GM19397 (cell line): ENCODE measurements around the gene MAP7.
A peak's percentile ranks its signal among the peaks of the same experiment; 100 is the strongest.
"Not testable (repeated sequence)": the region's sequence is repeated elsewhere in the genome, so short reads cannot be mapped to it uniquely, and the experiment has no call there.

Source experiments
- ATAC-seq: cut with Tn5 transposase; IDR thresholded peaks from one replicate; pipeline ENCODE4 v1.9.1; 2021; ENCODE audit warnings: mild to moderate bottlenecking, moderate library complexity; ENCODE audit not compliant: unreplicated experiment

The MAP7 gene

DNA sequence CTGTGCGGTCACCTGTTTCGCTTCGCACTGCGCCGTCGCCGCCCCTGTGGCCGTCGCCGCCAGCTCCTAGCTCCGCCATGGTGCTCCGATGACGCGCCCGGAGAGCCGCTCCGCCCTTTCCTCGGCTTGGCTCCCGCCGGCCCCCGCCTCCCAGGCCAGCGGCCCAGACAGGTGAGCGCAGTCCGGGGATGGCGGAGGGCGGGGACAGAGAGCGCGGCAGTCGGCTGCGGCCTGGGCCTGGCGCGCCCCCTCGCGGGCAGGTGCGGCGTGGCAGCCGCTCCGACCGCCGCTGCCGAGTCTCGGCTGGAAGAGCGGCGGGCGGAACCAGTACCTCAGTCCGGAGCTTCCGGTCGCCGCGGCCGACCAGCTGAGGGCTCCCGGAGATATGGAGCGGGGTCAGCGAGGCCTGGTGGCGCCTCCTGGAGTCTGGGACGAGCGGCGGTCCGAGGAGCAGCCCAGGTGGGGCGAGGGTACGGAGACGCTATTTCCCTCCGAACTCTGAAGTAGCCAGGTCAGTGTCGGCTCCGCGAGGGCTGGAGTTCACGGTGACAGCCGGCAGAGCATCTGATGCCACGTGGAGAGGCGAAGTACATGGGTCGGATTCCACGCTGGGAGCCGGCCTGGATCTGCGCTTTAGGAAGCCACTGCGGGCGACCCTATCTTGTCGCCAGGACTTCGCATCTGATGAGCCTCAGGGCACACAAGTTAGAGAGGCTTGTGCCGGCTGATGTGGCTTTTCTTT lies at the start of gene MAP7:
TSS of gene MAP7 (minus strand) at position 93 of the 742 bp plus-strand sequence. CDS start at position 79, 14 bp downstream.
- ATAC-seq: peak; percentile 78

DNA sequence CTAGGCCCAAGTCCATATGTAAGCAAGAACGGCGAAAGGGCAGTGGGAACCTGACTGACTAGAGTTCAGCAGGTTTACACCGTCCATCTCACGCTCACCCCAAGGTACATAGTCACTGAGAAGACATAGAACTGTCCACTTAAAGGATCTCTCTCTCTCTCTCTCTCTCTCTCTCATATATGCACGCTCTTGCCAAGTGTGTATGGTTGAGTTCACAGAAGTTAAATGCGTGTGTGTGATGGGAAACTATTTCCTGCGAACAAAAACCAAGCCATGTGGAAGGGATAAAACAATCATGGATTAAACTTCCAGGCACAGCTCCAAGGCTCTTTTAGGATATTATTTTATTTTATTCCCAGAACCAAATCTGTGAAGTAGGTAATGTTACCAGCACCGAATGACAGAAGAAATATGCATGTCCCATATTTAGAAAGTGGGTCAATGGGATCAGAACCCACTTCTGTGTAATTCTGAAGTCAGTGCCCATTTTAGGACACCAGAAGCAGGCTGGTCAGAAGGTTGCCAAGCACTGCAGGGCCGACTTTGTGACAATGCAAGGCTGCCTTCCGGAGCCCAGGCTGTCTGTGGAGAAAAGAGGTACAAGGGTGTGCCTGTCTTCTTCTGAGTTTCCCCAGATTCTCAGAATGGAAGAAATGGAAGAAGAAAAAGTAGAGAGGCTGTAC lies 49.2 kb upstream of the MAP7 start:
- ATAC-seq: no peak

DNA sequence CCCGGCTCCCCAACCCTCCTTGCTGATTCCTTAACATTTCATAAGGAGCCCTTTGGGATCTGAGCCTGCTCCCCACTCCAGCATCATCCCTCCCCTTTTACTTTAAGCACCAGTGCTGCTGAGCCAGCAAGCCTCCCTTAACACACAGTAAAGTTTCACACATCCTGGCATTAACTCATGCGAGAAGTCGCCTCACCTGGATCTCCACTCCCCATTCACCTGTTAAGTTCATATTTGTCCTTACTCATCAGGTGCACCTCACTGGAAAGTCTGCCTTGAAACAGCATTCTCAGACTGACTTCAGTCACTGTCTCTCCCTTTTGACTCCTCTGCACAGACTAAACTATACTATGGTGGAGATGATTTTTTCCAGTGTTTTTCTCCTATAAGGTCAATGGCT lies 47.8 kb upstream of the MAP7 start:
- ATAC-seq: no peak

DNA sequence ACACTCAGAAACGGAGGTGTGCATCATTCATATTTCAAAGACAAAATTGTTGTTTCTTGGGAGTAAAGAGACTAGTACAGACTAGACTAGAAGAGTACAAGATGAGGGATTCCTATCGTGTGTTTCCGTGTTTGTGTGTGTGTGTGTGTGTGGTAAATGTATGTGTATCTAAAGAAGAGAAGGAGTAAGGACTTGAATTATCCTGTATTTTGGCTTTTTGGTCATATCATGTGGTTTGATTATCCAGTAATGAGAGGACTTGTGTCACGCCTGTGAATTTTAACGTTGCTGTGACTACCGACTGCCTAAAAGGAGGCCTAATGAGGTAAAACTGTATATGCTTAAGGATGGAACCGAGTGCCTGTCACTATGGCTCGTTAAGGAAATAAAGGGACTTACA lies 44.4 kb upstream of the MAP7 start:
- no peak for ATAC-seq

DNA sequence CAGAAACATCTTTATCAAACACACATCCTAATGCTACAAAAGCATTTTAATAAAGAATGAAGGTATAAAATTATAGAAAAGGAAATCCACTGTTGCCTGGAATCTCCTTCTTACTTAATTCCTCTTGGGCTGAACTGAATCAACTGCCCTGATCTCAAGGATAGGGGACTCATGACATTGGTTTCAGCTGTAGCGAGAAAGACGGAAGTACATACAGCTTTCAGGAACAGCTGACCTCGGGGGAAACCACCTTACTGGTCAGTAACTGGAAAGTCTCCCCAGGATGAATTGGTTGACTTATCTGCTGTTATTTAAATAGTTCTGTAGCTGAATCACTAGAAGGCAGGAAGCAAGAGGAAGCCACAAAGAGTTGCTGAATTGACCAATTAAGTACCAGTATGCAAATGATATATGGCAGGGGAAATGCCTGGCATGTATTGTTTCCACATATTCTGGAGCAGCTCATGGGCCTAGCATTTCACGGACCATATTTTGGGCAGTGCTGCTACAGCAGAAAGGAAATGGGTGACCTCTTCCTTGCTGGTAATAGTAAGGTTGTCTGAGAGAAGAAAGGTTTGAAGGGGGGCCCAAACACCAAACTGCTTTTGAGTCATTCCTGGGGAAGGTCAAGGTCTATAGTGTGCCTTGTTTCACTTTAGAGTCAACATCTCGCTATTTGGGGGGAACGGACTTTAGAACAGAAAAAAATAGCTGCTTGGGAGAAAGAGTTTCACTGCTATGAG lies 43.7 kb upstream of the MAP7 start:
- peak; percentile 94 for ATAC-seq

DNA sequence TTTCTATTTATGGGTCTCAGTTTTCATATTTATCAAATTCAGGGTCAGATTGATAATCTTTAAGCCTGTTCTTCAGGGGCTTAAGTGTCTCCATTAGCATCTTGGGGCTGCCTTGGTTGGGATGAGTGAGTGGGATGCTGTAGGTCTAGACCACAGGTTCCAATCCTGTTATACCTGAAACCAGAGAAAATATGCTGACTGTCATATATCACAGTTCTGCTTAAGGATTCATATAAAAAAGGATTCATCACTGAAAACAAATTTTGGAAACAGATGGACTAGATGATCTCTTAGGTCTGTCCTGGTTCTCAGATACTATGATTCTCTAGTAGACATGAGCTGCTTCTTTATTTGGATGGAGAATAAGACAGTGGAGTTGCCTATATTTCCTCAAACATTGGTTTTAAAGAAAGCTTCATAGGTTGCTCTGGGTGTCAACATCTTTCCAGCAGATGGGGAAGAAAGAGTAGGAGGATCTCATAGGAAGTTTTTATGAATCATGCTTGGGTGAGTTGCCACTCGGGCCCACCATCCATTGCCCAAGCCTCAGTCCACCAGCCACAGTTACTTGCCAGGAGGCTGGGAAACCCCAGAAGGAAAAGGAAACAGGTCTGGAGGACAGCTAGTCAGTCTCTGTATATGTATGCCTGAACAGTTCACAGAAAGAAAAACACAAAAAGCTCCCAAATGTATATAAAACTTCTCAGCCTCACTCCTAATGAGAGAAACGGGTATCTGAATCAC lies 42.9 kb upstream of the MAP7 start:
- no peak for ATAC-seq

DNA sequence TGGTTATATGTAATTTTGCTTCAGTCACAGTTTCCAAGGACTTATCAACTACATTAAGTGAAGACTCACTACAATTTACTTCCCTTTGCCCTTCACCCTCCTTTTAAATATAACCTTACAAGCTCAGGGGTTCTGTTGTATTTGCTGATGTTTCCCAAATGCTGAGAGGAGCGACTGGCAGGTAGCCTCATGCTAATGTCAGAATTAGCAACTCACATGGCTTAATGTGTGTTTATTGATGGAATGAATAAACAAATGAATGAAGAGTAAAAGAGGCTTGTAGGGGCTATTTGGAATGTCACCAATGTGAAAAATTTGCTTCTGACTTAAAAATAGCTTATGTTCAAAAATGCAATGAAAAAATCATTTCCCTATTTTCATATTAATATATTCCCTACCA lies 41.4 kb upstream of the MAP7 start:
- no peak for ATAC-seq

DNA sequence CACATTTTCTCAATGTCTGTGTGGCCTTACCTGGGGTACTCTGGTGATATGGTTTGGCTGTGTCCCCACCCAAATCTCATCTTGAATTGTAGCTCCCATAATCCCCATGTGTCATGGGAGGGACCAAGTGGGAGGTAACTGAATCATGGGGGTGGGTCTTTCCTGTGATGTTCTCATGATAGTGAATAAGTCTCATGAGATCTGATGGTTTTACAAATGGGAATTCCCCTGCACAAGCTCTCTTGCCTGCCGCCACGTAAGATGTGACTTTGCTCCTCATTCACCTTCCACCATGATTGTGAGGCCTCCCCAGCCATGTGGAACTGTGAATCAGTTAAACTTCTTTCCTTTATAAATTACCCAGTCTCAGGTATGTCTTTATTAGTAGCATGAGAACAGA lies 40.6 kb upstream of the MAP7 start:
- ATAC-seq: not testable (repeated sequence)

DNA sequence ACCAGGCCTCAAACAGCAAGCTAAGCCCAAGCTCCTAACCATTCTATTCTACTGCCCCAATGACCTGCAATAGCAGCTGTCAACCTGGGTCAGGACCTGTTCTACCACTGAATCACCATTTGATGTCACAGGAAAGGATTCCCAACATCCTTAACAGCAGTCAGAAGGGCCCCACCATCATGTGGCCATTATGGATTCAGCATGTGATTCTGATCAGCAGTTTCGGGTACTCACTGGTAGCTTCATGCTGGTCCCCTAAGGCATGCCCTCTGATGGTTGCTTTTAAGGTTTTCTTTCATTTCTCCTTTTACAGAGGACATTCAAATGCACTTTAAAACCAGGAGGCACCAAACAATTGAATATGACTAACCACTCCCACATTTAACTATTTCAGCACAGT lies 37.3 kb upstream of the MAP7 start:
- no peak for ATAC-seq

DNA sequence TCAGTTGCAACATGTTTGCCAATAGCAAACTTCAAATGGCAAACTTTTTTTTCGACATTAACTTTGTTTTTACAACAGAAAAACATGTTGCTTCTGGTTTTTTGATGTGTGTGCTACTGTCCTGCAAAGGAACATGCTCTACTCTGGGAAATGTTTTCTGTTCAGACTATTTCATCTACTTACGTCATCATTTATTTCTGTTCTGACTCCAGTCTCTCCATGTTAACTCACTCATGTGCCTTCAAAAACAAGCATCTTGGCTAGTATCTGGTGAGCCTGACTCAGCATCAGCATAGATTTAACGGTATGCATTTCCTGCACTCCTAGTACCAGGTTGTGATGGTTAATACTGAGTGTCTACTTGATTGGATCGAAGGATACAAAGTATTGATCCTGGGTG lies 36.1 kb upstream of the MAP7 start:
- ATAC-seq: no peak

DNA sequence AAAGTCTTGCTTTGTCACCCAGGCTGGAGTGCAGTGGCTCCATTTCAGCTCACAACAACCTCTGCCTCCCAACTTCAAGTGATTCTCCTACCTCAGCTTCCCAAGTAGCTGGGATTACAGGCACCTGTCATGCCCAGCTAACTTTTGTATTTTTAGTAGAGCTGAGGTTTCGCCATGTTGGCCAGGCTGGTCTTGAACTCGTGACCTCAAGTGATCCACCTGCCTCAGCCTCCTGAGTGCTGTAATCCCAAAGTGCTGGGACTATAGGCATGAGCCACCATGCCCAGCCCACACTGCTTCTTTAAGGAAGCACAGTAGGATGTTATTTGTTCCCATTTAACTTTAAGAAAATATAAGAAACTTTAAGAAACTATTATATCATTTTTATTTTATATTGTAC lies 35.3 kb upstream of the MAP7 start:
- ATAC-seq: not testable (repeated sequence)

DNA sequence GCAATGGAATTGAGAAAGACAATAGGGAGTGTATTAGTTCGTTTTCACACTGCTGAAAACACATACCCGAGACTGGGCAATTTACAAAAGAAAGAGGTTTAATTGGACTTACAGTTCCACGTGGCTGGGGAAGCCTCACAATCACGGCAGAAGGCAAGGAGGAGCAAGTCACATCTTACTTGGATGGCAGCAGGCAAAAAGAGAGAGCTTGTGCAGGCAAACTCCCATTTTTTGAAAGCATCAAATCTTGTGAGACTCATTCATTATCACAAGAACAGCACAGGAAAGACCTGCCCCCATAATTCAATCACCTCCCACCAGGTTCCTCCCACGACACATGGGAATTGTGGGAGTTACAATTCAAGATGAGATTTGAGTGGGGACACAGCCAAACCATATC lies 34.1 kb upstream of the MAP7 start:
- ATAC-seq: not testable (repeated sequence)

DNA sequence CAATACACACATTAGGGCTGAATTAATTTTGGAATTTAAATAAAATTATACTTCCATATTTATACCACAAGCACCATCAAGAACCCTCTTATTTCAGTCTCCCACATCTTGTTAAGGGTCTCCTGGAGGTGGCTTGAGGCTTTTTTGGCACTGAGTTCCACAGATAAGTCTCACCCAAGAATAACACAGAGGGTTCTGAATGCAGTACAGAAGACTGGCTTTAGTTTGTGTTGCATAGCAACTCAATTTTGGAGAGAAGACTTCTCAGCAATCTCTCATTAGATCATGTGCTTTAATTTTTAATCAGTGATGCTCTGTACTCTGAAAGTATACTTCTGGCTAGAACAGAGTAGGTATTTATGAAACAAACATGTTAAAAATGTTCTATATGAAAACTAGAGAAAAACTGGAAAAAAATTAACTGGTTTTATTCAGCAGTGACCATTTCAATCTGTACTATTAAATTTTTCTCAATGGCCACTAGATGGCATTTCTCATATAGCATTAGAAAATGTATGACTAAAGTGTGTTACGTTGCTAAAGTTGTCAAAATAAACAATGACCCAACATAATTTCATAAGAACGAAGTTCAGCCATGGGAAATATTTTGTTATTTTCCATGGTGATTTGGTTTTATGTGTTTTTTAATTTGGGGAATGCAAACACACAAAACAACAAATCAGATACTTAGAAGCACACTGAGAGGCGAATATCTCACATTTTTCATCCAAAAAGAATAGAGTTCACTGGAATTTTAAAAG lies 32.7 kb upstream of the MAP7 start:
- no peak for ATAC-seq

DNA sequence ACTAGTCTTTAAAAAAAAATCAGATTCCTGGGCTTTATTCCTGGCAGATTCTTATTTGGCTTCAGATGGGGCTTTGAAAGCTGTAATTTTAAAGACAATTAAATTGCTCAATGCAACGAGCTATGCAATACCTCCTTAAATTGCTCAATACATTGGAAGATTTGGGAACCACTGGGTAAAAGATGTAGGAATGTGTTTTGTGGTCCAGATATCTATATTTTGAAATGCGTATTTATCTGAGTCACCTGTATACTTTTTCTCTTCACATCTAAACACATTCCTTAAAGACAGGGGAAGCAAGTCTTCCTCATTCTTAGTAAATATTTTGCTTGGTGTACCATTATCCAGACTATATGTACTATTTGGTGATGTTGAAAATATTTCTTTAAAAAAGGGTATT lies 29.6 kb upstream of the MAP7 start:
- ATAC-seq: no peak

DNA sequence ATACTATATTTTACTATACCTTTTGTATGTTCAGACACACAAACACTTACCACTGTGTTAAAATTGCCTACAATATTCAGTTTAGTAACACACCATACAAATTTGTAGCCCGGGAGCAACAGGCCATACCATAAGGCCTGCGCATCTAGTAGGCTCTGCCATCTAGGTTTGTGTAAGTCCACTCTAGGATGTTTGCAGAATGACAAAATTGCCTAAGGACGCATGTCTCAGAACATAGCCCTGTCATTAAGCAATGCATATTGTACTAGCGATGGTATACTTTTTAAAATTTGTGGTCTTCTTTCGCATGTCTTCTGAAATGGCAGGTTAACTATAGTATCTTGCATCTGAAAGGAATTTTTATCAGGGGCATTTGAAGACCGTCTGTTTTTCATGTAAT lies 26.6 kb upstream of the MAP7 start:
- ATAC-seq: no peak

DNA sequence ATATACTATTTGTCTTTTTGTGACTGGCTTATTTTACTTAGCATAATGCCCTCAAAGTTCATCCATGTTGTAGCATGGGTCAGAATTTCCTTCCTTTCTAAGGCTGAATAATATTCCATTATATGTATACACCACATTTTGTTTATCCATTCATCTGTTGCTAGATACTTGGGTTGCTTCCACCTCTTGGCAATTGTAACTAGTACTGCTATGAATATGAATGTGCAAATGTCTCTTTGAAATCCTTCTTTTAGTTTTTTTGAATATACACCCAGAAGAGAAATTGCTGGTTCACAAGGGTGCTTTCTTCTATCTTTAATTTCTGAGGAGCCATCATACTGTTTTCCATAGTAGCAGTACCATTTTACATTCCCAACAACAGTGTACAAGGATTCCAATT lies 21.3 kb upstream of the MAP7 start:
- no peak for ATAC-seq

DNA sequence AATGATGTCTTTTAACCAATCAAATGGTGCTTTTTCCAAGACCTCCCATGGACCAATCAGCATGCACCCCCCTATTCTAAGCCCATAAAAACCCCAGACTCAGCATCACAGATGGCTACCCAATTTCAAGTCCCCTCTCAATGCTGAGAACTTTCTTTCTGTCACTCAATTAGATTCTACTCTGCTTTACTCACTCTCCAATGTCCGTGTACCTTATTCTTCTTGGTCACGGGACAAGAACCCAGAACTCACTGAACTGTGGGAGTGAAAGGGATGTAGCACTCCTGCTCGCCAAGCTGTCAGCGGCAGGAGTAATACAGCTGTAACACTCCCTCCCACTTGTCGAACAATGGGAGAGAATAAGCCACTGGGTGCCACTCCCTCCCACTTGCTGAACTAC lies 20.8 kb upstream of the MAP7 start:
- no peak for ATAC-seq

DNA sequence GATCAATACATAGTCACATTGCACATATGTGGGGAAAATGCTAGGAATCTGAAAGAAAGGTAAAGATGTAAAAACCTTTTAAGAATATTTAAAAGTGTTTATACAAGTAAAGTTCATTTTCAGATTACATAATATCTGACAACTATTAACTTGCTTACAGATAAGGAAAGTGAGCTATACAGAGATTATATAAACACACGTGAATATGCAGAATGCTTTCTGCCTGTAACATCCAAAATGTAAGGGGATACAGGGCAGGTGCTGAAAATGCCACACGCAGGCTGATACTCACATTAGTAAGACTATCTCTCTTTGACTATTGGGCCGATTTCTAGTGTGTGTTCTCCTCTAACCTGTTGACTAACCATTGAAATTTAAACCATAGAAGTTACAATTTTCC lies 17.9 kb upstream of the MAP7 start:
- no peak for ATAC-seq

DNA sequence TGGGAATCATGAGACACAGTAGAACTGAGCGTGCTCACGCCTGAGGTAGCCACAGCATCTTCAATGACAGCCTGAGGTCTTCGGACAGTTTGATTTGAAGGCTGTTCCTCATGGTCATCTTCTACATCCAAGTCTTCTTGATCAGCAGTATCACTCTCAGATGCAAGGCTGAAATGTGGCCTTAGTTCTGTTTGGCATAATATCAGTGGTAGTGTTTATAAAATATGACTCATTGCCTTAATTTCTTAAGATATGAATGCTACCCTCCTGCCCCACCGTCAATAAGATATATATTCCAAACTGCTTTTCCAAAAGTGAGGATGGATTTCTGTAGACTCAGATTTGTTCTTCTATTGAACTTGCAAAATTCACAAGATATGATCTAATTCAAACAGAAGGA lies 17.5 kb upstream of the MAP7 start:
- ATAC-seq: no peak

DNA sequence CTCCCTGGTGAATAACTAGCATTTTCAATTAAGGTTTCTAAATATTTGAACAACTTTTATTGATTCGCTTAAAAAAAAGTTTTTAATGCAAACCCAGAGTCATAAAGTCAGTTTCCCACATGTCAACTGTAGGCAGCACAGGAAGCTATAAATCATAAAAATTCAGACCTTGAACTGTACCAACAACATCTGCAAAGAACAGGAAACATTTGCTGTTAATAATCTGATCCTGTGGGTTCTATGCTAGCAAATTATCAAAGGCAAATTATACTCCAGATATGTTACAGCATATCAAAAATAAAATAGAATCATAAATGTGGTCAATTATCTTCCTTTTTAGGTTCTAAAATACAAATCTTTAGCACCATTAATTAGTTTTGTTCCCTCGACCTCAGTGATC lies 16.6 kb upstream of the MAP7 start:
- ATAC-seq: no peak
